ENCODE data around the gene ATF7.

The ATF7 gene

GRCh38 chr12:53495903-53496751, 130.1 kb downstream of the ATF7 start (continued):
- TF ChIP-seq ZBTB10 (tag by site-specific recombination; IDR thresholded peaks at IDR 0.05) (no peak), BCL11B (tag by site-specific recombination; IDR thresholded peaks at IDR 0.05; ENCODE audit: low read depth) (no peak), ZEB2 (tag by site-specific recombination; IDR thresholded peaks at IDR 0.05) (no peak), ZBTB48 (tag by site-specific recombination; IDR thresholded peaks at IDR 0.05) (no peak; the same call in 1 of the 2 replicates), ZNF596 (tag by site-specific recombination; IDR thresholded peaks at IDR 0.05) (no peak)

DNA sequence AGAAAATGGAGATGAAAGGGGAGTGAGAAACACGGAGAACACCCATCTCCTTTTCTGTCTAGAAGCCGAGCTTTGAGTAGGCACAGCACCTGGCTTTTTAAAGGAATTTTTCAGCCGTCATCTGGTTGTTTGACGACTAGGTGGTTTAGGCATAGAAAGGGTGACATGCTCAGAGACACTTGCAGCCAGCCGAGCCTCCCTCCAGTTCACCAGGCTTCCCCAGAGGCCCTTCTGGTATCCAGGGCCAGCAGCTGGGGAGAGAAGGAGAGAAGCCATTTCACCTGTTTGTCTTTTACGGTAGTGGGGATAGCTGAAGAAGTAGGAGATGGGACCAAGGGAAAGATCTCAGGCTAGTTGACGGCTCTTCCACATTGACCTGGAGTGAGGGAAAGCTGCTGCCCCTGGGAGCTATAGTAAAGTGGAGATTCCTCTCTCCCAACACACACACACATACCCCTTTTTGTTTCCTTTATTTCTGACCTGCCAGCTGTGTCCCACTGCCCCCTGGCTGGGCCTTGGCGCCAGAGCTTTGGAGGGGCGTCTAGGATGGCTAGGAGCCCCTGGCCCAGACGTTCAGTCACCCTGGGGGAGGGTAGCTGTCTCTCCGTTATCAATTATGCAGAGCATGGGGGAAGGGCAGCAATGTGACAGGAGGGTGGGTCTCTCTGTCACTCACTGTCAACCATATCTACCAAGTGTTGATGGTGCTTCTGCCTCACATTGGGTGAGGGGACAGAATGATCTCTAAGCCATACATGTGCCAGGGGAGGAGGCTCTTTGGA, 132.4 kb downstream of the ATF7 start:
- TF ChIP-seq ZNF830 (tag by site-specific recombination; IDR thresholded peaks at IDR 0.05; ENCODE audit: low read depth) = no peak
- TF ChIP-seq ZNF366 (tag by site-specific recombination; conservative IDR thresholded peaks at IDR 0.05) = 0 out of 2 replicates have a peak, but pooled peaks have one; percentile 9
- Histone ChIP-seq H3K36me3 (ENCODE audit: control insufficient read depth in 2 of 2, insufficient read depth in 1 of 2, low read length in 2 of 2) (no peaks in the 10 kb centered on the region), H3K27ac (ENCODE audit: extremely low read depth, low read depth, low read length) (peak overlapping the region; percentile 46; the same call in 1 of the 2 replicates), H3K4me3 (ENCODE audit: low read depth, low read length) (peak overlapping the region; percentile 55), H3K4me1 (ENCODE audit: control insufficient read depth, insufficient read depth, low read length) (peaks cover 16% of the 10 kb centered on the region), H3K9me3 (ENCODE audit: control insufficient read depth, insufficient read depth, low read depth, low read length) (no peaks in the 10 kb centered on the region)
- ChIA-PET CTCF (interaction anchor here (0.7 to 1.5 kb wide), 5 partner anchors 11 to 182 kb away, joined by 3 read pairs; partner anchors contain the start of genes AAAS and ATP5MC2), POLR2A (interaction anchor here (0.6 to 2.8 kb wide), 3 partner anchors 11 to 159 kb away, joined by 3 to 27 read pairs (median 5); no protein-coding TSS in a partner anchor)

DNA sequence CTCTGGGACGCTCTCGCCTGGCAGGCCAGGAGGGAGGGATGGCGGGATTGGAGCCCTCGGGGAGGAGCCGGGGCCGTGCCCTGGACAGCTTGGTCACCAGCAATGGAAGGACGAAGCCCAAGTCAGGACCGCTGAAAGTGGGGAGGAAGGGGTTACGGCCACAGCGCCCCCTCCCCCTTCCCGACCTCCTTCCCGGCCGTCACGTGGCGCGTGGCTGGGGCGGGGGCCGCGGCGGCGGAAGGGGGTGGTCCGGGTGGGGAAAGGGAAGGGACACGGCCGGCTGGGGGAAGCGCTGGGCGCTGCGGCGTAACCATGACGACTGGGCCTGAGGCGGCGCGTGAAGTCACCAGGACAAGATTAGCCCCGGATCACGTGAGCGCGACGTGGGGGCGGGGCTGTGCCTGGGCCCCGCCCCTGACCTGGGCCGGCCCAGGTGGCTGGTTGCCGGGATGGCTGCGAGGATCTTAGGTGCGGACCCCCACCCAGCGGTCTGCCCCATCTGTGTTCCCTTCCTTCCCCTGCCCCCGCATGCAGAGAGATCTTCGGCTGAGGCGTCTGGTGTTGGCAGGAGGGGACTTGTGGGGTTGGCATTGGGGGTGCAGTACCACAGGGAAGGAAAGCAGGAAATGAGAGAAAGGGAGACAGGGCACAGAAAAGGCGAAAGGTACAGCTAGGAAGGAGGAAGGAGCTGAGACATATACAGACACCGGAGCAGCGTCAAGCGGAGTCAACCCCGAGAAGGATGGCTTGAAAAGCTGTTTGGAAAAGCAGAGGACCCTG, 133.2 kb downstream of the ATF7 start:
- Histone ChIP-seq H3K4me1 (ENCODE audit: control insufficient read depth, insufficient read depth, low read length) (peaks cover 16% of the 10 kb centered on the region), H3K9me3 (ENCODE audit: control insufficient read depth, insufficient read depth, low read depth, low read length) (no peaks in the 10 kb centered on the region), H3K4me3 (ENCODE audit: low read depth, low read length) (peak overlapping the region; percentile 55), H3K27ac (ENCODE audit: extremely low read depth, low read depth, low read length) (peak overlapping the region; percentile 46; the same call in 1 of the 2 replicates), H3K36me3 (ENCODE audit: control insufficient read depth in 2 of 2, insufficient read depth in 1 of 2, low read length in 2 of 2) (peaks cover 0 to under 1% of the 10 kb centered on the region in 2 experiments; a peak in 1 of 3 replicates)
- ChIA-PET POLR2A (interaction anchor here (0.6 to 2.8 kb wide), 5 partner anchors 8 to 174 kb away, joined by 3 to 27 read pairs (median 5); partner anchors contain the start of gene TARBP2), CTCF (interaction anchor here (0.9 to 1.5 kb wide), 4 partner anchors 10 to 183 kb away, joined by 3 read pairs; partner anchors contain the start of gene ATP5MC2)
- no peak for TF ChIP-seq ZNF354C (tag by site-specific recombination; IDR thresholded peaks at IDR 0.05; ENCODE audit: borderline replicate concordance, low read depth)
- TF ChIP-seq YY1 (tag by site-specific recombination; IDR thresholded peaks at IDR 0.05) = no peak; the same call in 1 of the 2 replicates
- 0 out of 2 replicates have a peak, but pooled peaks have one; percentile 23 for TF ChIP-seq ZBTB20 (tag by site-specific recombination; IDR thresholded peaks at IDR 0.05)
- TF ChIP-seq, protein P1, sequence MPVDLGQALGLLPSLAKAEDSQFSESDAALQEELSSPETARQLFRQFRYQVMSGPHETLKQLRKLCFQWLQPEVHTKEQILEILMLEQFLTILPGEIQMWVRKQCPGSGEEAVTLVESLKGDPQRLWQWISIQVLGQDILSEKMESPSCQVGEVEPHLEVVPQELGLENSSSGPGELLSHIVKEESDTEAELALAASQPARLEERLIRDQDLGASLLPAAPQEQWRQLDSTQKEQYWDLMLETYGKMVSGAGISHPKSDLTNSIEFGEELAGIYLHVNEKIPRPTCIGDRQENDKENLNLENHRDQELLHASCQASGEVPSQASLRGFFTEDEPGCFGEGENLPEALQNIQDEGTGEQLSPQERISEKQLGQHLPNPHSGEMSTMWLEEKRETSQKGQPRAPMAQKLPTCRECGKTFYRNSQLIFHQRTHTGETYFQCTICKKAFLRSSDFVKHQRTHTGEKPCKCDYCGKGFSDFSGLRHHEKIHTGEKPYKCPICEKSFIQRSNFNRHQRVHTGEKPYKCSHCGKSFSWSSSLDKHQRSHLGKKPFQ (tag by site-specific recombination; IDR thresholded peaks at IDR 0.05) = no peak
- TF ChIP-seq HOXC10 (CRISPR knock-in tag; IDR thresholded peaks at IDR 0.05) = no peak
- TF ChIP-seq ZNF624 (tag by site-specific recombination; IDR thresholded peaks at IDR 0.05) = no peak
- no peak for TF ChIP-seq ZNF580 (tag by site-specific recombination; IDR thresholded peaks at IDR 0.05)
- TF ChIP-seq, protein P2, sequence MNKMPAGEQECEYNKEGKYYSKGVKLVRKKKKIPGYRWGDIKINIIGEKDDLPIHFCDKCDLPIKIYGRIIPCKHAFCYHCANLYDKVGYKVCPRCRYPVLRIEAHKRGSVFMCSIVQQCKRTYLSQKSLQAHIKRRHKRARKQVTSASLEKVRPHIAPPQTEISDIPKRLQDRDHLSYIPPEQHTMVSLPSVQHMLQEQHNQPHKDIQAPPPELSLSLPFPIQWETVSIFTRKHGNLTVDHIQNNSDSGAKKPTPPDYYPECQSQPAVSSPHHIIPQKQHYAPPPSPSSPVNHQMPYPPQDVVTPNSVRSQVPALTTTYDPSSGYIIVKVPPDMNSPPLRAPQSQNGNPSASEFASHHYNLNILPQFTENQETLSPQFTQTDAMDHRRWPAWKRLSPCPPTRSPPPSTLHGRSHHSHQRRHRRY (tag by site-specific recombination; IDR thresholded peaks at IDR 0.05) = no peak
- no peak for TF ChIP-seq ZFP3 (tag by site-specific recombination; IDR thresholded peaks at IDR 0.05; ENCODE audit: low read depth)
- no peak for TF ChIP-seq ZNF169 (tag by site-specific recombination; IDR thresholded peaks at IDR 0.05)
- TF ChIP-seq, protein P3, sequence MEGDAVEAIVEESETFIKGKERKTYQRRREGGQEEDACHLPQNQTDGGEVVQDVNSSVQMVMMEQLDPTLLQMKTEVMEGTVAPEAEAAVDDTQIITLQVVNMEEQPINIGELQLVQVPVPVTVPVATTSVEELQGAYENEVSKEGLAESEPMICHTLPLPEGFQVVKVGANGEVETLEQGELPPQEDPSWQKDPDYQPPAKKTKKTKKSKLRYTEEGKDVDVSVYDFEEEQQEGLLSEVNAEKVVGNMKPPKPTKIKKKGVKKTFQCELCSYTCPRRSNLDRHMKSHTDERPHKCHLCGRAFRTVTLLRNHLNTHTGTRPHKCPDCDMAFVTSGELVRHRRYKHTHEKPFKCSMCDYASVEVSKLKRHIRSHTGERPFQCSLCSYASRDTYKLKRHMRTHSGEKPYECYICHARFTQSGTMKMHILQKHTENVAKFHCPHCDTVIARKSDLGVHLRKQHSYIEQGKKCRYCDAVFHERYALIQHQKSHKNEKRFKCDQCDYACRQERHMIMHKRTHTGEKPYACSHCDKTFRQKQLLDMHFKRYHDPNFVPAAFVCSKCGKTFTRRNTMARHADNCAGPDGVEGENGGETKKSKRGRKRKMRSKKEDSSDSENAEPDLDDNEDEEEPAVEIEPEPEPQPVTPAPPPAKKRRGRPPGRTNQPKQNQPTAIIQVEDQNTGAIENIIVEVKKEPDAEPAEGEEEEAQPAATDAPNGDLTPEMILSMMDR (tag by site-specific recombination; IDR thresholded peaks at IDR 0.05) = 0 out of 2 replicates have a peak, but pooled peaks have one; percentile 13
- 0 out of 2 replicates have a peak, but pooled peaks have one; percentile 33 for TF ChIP-seq IKZF3 (tag by site-specific recombination; IDR thresholded peaks at IDR 0.05)
- TF ChIP-seq ZNF423 (tag by site-specific recombination; IDR thresholded peaks at IDR 0.05) = no peak

Data from HEK293 (cell line).